ENCODE results near the gene NCMAP.
"Not testable (repeated sequence)": the region's sequence is repeated elsewhere in the genome, so short reads cannot be mapped to it uniquely, and the experiment has no call there.

NCMAP gene

DNA sequence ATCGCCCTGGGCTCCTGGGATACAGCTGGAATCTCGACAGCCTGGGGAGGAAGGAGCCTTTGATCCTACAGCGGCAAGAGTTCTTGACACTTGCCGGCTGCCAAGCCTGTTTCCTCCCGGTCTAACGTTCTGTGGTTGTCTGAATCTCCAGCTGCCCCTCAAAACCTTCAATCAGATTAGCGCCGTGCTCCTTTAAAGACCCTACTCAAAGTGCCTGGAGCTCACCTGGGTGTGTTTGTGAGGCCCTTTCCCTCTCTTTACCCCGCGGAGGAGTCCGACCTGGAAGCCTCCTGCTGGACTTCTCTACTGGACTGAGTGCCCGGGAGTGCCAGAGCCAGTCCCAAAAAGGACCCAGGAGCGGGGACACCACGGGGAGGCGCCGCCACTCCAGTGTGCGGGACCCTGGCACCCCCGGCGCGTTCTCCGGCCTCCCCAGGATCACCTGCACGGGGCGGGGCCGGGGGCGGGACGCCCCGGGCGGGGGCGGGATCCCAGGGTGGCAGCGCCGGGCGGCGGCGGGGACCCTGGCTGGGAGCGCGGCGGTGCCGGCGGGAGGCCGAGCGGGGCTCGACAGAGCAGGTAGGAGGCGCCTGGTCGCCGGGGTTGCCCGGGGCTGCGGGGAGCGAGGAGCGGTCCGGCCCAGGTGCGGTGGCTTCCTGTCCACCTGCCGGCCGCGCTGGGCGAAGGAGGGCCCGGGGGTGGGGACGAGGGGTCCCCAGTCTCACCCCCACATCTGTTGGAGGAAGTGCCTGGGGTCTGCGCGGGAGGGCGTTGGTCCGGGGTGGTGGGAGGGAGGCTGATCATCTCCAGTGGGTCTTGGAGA is at the start of gene NCMAP:
NCMAP (plus strand) TSS at position 497 of the 823 bp plus-strand sequence. CDS start 39,344 bp downstream, outside the sequence.
- DNase-seq (ENCODE audit: low read depth, low spot score) = peak; percentile 21

- no peak for DNase-seq (ENCODE audit: low read depth, low spot score)
Observed at GRCh38 chr1:24506691-24507381, 49.1 kb upstream of the NCMAP start.

- DNase-seq (ENCODE audit: low read depth, low spot score) = no peak
Observed at GRCh38 chr1:24507405-24507804, 48.5 kb upstream of the NCMAP start.

- no peak for DNase-seq (ENCODE audit: low read depth, low spot score)
Observed at GRCh38 chr1:24508911-24509310, 47.0 kb upstream of the NCMAP start.

- DNase-seq (ENCODE audit: low read depth, low spot score) = no peak
Observed at GRCh38 chr1:24513706-24514105, 42.2 kb upstream of the NCMAP start.

GRCh38 chr1:24514946-24515345 is 40.9 kb upstream of the NCMAP start:
- DNase-seq (ENCODE audit: low read depth, low spot score) = no peak

DNA sequence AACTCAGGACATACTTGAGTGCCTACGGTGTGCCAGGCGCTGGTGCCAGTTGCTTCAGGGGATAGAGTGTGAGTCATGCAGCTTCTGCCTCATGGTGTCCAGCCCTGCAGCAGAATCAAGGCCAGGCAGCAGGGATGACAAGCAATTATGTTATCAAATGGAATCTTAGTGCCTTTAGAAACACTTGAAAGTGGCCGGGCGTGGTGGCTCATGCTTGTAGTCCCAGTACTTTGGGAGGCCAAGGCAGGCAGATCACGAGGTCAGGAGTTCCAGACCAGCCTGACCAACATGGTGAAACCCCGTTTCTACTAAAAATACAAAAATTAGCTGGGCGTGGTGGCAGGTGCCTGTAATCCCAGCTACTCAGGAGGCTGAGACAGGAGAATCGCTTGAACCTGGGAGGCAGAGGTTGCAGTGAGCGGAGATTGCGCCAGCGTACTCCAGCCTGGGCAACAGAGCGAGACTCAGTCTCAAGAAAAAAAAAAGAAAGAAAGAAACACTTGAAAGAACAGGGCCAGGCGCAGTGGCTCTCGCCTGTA is 40.1 kb upstream of the NCMAP start:
- DNase-seq (ENCODE audit: low read depth, low spot score) = peak; percentile 68

- DNase-seq (ENCODE audit: low read depth, low spot score) = no peak
Observed at GRCh38 chr1:24516506-24516905, 39.4 kb upstream of the NCMAP start.

GRCh38 chr1:24517898-24518297 is 38.0 kb upstream of the NCMAP start:
- no peak for DNase-seq (ENCODE audit: low read depth, low spot score)

DNA sequence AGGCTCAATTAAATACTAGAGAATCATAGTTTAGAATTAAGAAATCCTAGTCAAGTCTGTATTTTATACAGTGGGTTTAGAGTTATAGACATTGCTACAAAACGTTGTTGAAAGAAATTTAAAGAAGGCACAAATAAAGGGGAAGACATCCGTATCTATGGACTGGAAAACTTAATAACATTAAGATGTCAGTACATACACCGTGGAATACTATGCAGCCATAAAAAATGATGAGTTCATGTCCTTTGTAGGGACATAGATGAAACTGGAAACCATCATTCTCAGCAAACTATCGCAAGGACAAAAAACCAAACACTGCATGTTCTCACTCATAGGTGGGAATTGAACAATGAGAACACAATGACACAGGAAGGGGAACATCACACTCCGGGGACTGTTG is 35.6 kb upstream of the NCMAP start:
- not testable (repeated sequence) for DNase-seq (ENCODE audit: low read depth, low spot score)

DNA sequence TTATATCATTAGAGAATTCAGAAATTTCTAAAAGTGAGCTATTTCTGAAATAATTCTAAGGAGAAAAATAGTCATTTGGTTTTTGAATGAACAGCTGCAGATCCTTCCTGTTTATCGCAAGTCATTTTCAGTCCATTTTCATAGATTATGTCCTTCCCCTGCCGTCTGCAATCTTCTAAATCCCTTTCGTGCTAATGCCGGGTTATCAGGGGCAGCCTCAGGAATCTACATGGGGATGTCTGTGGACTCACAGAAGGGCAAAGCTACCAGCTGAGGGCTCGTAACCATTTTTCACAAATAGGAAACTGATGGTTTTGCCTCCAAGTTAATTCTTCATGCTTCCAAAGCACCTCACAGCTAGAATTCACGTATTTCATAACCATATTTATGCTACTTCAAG is 30.3 kb upstream of the NCMAP start:
- DNase-seq (ENCODE audit: low read depth, low spot score) = no peak

DNA sequence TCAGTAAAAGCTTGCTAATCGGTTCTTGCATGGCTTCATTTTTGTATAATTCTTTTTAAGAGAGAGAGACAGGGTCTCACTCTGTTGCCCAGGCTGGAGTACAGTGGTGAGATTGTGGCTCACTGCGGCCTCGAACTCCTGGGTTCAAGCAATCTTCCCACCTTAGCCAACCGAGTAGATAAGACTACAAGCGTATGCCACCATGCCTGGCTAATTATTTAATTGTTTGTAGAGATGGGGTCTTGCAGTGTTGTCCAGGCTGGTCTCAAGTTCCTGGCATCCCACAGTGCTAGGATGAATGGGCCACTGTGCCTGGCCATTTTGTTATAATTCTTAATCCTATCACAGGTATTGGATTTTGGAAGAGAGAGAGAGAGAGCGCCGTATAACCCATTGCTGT is 29.8 kb upstream of the NCMAP start:
- DNase-seq (ENCODE audit: low read depth, low spot score) = no peak

DNA sequence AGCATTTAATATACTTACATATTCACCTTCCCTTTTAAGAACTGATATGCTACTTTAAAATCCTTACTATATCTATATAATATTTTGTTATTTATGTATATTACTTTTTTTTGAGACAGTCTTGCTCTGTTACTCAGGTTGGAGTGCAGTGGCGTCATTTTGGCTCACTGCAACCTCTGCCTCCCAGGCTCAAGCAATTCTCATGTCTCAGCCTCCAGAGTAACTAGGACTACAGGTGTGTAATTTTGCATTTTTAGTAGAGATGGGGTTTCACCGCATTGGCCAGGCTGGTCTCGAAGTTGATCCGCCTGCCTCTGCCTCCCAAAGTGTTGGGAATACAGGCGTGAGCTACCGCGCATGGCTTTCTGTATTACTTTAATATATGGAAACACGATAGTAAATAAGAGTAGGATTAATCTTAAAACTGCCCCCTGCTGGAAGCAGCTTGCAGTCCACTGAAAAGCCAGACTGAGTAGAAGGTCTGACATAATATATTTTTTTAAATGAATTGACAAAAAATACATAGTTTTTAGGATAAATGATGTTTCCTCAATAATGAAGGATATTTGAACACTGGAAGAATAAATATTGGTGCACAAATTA is 28.8 kb upstream of the NCMAP start:
- no peak for DNase-seq (ENCODE audit: low read depth, low spot score)

DNA sequence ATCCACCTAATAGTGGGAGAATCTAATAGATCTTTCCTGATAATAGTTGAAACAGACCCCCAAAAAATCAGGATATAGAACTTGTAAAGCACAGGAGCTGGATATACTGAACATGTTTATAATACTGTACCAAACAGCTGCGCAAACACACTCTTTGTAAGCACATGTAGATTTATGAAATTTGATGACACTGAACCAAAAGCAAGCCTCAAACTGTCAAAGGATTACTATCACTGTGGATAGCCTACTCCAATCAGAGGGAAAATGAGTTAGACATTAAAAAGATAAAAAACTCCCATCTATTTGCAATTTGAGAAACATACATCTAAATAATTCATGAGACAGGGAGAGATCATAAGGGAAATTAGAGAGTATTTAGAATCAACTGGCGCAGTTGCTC is 27.1 kb upstream of the NCMAP start:
- no peak for DNase-seq (ENCODE audit: low read depth, low spot score)

DNA sequence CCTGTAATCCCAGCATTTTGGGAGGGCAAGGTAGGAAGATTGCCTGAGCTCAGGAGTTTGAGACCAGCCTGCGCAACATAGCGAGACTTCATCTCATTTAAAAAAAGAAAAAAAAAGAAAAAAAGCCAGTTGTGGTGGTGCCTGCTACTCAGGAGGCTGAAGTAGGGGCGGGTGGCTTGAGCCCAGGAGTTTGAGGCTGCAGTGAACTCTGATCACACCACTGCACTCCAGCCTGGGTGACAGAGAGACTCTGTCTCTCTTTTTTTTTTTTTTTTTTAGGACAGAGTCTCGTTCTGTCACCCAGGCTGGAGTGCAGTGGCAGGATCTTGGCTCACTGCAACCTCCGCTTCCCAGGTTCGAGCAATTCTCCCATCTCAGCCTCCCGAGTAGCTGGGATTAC is 26.6 kb upstream of the NCMAP start:
- not testable (repeated sequence) for DNase-seq (ENCODE audit: low read depth, low spot score)

DNA sequence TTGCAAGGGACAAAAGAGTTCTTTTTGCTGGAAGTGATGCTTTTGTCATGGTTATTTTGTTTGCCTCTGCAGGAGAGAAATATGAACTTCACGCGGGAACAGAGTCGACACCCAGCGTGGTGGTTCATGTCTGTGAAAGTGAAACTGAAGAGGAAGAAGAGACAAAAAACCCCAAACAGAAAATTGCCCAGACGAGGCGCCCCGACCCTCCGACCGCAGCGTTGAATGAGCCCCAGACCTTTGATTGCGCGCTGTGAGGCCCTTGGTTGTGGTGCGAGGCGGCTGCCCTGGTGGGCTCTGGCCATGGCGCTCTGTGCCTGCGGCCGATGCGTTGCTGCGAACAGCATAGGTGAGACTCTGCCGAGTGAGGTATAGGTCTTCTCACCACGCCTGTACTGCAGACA is 20.9 kb upstream of the NCMAP start:
- no peak for DNase-seq (ENCODE audit: low read depth, low spot score)

GRCh38 chr1:24535778-24536177 is 20.1 kb upstream of the NCMAP start:
- DNase-seq (ENCODE audit: low read depth, low spot score) = no peak

DNA sequence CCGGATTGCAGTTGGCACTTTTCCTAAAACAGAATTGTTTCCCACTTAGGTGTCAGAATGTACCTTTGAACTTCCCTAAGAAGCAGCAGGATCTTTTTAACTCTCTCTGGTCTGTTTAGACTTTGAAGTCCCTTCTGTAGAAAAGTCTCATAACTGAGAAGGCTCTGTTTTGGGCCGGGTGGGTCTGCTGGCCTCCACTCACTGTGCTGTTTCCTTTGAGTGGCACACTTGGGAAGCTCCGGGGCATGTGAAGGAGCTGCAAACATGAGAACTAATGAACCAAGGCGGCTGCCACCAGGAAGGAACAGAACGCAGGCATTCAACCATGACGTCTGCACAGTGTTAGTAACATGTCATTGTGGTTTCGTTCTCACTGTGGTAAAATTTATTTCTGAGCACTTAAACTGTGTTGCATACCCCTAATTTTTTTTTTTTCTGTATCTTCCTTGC is 19.5 kb upstream of the NCMAP start:
- DNase-seq (ENCODE audit: low read depth, low spot score) = peak; percentile 67

DNA sequence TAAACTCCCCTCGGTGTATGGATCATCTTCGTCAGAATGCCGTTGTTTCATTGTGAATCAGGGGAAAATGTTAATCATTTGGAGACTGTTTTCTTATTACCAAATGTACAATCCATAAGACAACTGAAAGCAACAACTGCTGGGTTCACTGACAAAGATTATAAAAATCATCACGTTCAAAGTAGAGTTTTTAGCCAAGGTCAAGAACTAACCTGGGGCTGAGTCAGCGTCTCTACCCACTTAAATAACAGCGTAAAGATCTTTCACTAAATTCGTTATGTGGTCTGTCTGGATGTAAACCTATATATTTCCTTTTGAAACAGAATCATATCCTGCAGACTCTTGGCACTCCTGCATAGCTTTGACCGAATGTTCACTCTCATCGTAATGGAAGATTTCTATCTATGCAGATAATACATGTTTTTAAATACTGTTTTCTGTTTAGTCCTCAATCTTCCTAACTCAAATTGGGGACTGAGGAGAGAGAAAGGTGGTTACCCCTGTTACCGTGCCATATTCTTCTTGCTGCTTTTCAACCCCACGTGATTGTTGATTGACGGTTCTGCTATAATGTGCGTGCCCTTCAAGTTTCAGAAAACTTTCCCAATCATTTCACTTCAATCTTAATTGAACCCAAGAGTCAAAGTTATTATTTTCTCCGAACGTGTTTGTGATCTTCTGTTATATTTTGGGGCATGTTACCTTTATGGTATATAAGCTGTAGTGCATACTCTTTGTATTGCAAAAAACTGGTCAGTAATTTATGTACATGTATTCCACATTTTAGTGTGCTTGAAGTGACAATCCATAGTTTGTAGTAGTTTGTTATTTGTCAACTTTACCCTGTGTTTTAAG is 15.6 kb upstream of the NCMAP start:
- no peak for DNase-seq (ENCODE audit: low read depth, low spot score)

GRCh38 chr1:24540906-24541710 is 14.8 kb upstream of the NCMAP start:
- peak; percentile 75 for DNase-seq (ENCODE audit: low read depth, low spot score)

Measured in astrocyte of the hippocampus (primary cell).